Hepatocyte (in vitro differentiated cells): Measurements from ENCODE around the gene CNDP1.

Experiments used
- CTCF ChIP-seq: fragments of 200-600 bp; sonication (generic); IDR thresholded peaks from 2 replicates; pipeline ENCODE4 v1.5.1; 2016; ENCODE audit warnings: antibody characterized with exemption, mild to moderate bottlenecking; ENCODE audit not compliant: poor library complexity
- EZH2 ChIP-seq: fragments of 200-600 bp; sonication (generic); IDR thresholded peaks from 2 replicates; pipeline ENCODE4 v1.6.1; 2016; ENCODE audit warnings: antibody characterized with exemption, mild to moderate bottlenecking, borderline replicate concordance

GRCh38 chr18:74609535-74609934 is 75.2 kb downstream of the CNDP1 start:
- no peak for TF ChIP-seq CTCF
- TF ChIP-seq EZH2: no peak
